IPS DF 4.7 (cell line): ENCODE measurements around the gene ZNF48.

Experiments
- DNase-seq: peaks from one replicate; pipeline ENCODE4 v3.0.0-alpha.2; 2013; ENCODE audit warnings: low spot score; ENCODE audit errors: extremely low read depth

Gene ZNF48

DNA sequence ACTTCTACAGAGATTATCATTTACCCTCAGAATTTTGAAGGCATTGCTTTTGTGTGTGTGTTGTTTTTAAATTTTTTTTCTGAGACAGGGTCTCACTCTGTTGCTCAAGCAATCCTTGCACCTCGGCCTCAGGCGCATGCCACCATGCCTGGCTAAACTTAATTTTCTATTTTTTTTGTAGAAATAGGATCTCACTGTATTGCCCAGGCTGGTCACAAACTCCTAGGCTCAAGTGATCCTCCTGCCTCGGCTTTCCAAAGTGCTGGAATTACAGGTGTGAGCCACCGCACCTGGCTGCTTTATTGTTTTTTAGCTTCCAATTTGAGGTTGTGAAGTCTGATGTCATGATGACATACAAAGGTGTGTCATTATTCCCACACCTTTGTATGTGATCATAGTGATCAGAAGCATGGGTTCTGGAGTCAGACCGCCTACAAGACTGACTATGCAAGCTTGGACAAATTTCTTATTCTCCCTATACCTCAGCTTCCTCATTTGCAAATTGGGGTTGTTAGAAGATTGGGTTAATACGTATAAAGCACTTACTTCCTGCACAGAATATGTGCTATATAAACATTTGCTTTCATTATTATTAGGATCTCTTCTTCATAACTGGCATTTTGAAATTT is 44.6 kb downstream of the ZNF48 start:
- no peak for DNase-seq

GRCh38 chr16:30443631-30444030 is 48.4 kb downstream of the ZNF48 start:
- DNase-seq: no peak

- no peak for DNase-seq
Observed at GRCh38 chr16:30444231-30445148, 49.3 kb downstream of the ZNF48 start.

DNA sequence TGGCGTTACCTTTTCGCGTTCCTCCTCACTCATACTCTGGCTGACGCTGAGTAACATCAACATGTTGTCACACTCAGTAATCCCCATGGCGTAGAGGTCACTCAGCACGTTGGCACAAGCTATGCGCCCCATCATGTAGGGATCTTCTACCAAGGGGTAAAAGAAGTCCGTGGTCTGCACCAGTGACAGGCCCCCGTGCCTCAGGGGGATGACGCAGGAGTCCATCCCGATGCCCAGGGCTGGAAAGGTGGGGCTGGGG is 49.9 kb downstream of the ZNF48 start:
- no peak for DNase-seq

GRCh38 chr16:30445408-30446202 is 50.4 kb downstream of the ZNF48 start, which contains the start of gene SEPHS2:
Gene SEPHS2 (minus strand): TSS chr16:30445874. CDS start chr16:30445727, 147 bp downstream.
- DNase-seq: peak; percentile 92

DNA sequence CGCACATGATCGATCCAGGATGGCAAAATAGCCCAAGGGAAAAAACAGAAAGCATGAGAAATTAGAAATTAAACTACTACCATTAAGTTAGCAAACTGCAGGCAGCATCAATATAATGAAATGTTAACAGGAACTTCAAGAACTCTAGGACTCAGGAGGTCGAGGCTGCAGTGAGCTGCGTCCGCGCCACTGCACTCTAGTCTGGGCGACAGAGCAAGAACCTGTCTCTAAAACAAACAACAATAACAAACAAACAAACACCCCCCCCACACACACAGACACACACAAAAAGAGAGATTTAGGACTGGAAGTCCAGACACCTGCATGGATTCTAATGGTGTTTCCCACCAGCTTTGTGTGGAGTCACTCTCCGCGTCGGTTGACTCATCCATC is 51.0 kb downstream of the ZNF48 start:
- DNase-seq: no peak

- DNase-seq: no peak
Observed at GRCh38 chr16:30447512-30448226, 52.4 kb downstream of the ZNF48 start.

DNA sequence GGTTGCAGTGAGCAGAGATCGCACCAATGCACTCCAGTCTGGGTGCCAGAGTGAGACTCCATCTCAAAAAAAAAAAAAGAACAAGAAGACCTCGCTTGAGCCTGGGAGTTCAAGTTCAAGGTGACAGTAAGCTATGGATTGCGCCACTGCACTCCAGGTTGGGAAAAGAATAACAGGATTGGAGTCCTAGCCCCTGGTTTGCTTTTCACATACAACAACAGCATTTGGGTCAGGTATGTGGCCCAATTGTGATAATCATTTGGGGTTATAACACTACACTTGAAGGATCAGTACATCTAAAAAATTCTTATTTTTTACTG is 53.9 kb downstream of the ZNF48 start:
- no peak for DNase-seq
